WERI-Rb-1 (cell line): ENCODE results near the gene COBL.

Experiments used
- DNase-seq: peaks from one replicate; pipeline ENCODE4 v3.0.0-alpha.2; 2020
- H3K27ac ChIP-seq: fragments of 250-450 bp; sonication (Bioruptor Pico); 2 replicates; pipeline ENCODE4 v1.5.1; 2020; ENCODE audit warnings: mild to moderate bottlenecking, moderate library complexity
- H3K27me3 ChIP-seq: fragments of 250-450 bp; sonication (Bioruptor Pico); 2 replicates; pipeline ENCODE4 v1.5.1; 2021; ENCODE audit warnings: mild to moderate bottlenecking, low read depth, moderate library complexity; ENCODE audit not compliant: insufficient read depth, severe bottlenecking
- H3K36me3 ChIP-seq: fragments of 250-450 bp; sonication (Bioruptor Pico); 2 replicates; pipeline ENCODE4 v1.5.1; 2020; ENCODE audit warnings: mild to moderate bottlenecking, moderate library complexity
- H3K4me3 ChIP-seq: 2 replicates; pipeline ENCODE4 v1.5.1; 2011; ENCODE audit warnings: low read depth, mild to moderate bottlenecking, control low read depth, low read length
- H3K9me3 ChIP-seq: fragments of 250-450 bp; sonication (Bioruptor Pico); 2 replicates; pipeline ENCODE4 v1.5.1; 2021; ENCODE audit warnings: mild to moderate bottlenecking, moderate library complexity; ENCODE audit not compliant: severe bottlenecking
- TF ChIP-seq, protein P1 (sequence below): IDR thresholded peaks from 2 replicates; pipeline ENCODE4 v1.5.1; 2011; ENCODE audit warnings: low read depth, mild to moderate bottlenecking, control low read depth, inconsistent platforms, low read length

The COBL gene

DNA sequence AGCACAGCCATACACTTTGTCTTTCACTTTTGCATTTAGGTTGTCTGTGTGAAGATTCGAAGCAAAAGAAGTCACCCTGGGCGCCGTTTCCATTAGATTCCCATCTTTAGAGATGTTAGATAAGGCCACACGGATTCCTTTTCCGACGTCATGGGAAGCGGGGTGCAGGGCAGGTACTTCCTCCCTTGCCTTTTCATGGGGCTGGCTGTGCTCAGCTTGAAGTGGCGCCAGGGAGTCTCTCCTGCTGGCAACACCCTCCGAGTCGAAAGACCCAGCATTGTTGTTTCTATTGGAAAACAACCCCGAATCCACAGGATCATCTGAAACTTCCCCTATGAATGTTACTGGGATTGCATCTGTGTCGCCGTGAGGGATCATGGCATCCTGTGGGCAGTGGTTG is 287.5 kb downstream of the COBL start:
- Histone ChIP-seq H3K27ac (no peak overlapping the region), H3K4me3 (no peak overlapping the region), H3K9me3 (no peaks in the 10 kb centered on the region), H3K27me3 (no peaks in the 10 kb centered on the region), H3K36me3 (peaks cover 54% of the 10 kb centered on the region)
- TF ChIP-seq, protein P1, sequence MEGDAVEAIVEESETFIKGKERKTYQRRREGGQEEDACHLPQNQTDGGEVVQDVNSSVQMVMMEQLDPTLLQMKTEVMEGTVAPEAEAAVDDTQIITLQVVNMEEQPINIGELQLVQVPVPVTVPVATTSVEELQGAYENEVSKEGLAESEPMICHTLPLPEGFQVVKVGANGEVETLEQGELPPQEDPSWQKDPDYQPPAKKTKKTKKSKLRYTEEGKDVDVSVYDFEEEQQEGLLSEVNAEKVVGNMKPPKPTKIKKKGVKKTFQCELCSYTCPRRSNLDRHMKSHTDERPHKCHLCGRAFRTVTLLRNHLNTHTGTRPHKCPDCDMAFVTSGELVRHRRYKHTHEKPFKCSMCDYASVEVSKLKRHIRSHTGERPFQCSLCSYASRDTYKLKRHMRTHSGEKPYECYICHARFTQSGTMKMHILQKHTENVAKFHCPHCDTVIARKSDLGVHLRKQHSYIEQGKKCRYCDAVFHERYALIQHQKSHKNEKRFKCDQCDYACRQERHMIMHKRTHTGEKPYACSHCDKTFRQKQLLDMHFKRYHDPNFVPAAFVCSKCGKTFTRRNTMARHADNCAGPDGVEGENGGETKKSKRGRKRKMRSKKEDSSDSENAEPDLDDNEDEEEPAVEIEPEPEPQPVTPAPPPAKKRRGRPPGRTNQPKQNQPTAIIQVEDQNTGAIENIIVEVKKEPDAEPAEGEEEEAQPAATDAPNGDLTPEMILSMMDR = no peak
- DNase-seq = no peak

DNA sequence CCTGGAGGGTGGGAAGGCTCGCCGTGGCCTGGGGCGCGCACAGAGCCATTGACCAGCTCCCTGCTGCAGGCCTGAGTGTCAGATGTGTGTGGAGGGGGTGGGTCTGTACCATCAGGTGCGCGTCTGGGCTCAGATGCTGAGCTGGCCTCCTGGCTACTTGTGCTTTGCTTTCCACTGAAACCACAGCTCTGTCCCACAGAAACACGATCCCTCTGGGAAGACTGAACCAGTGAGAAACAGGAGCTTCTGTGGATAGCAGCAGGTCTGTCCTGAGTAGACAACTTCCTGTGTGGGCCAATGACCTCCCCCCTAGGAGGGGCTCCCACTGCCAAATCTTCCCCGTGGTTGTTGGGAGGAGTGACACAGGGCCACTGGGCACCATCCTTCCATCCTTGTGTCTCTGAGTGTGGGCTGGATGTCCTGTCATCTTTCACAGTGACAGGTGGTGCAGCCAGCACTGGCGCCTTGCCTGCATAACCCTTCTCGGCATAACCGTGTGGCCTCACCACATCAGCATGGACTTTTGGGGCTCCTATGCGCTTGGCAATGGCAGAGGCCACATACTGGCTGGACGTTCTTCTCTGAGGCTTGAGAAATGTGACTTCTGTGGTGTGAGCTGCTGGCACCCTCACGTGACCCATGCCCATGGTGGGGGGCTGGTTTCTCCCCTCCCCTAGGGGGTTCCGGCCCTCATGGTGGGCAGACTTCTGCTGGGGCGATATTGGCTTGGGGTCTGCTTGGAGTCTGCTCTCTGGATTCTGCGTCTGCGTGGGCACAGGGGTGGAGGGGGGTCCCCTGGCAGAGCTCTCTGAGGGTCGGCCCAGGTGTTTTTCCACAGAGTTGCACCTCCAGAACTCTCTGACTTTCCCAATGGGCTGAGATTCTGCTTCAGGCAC is 288.4 kb downstream of the COBL start:
- TF ChIP-seq, protein P1 = no peak
- Histone ChIP-seq H3K36me3 (peaks cover 54% of the 10 kb centered on the region), H3K4me3 (no peak overlapping the region), H3K27ac (no peak overlapping the region), H3K27me3 (no peaks in the 10 kb centered on the region), H3K9me3 (no peaks in the 10 kb centered on the region)
- no peak for DNase-seq

DNA sequence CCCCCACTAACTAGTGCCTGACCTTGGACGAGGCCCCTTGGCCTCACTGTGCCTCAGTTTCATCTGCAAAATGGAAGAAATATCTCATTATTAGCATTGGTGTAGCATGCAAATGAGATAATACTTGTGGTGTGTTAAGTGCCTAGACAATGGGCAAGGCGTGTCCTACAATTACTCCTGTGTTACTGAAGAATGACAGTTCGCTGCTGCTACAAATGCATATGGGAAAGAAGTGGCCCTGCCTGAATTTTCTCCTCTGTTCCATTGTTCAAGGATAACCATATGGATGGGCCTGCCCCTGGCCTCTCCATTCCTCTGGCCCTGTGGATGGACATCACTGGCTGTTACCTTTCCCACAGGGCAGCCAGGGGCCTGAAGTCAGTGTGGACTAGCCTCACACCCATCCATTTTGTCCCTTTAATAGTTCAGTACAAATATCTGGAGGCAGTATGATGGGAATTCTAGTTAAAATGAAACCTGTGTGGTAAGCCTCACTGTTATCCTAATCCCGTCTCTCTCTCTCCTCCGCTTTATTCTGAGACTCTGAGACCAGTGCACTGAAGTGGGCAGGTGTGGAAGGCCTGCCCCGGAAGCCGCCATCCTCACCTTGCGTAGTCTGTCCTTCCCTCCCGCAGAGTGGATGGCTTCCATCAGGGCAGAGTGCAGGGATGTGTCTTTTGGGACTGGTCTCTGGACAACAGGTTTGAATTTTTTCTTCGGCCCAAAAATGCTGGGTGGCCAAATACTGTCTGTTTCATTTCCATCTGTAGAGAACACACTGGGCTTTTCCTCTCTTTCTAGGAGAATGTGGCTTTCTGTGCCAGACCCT is 289.3 kb downstream of the COBL start:
- Histone ChIP-seq H3K36me3 (peaks cover 54% of the 10 kb centered on the region), H3K9me3 (no peaks in the 10 kb centered on the region), H3K4me3 (no peak overlapping the region), H3K27ac (no peak overlapping the region), H3K27me3 (no peaks in the 10 kb centered on the region)
- no peak for DNase-seq
- TF ChIP-seq, protein P1 = no peak

DNA sequence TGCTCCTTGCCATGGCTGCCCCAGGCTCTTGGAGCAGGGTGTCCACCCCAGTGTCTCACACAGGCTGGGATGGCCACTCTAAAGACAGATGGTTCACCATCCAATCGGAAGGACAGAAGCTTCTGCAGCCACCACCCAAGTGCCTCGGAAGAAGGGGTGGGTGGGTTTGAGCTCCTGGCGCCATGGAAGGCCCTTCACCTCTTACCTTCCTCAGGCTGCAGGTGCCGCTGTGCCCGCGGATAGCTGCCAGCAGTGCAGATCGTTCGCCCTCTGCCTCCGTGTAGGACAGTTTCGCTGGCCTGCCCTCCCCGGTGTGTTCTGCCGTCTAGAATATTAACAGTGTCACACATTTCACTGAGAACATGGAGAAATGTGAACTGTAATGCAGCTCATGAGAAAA is 290.3 kb downstream of the COBL start:
- peaks cover 54% of the 10 kb centered on the region for H3K36me3 ChIP-seq
- H3K9me3 ChIP-seq = no peaks in the 10 kb centered on the region
- no peak overlapping the region for H3K4me3 ChIP-seq
- DNase-seq = no peak
- no peak overlapping the region for H3K27ac ChIP-seq
- no peaks in the 10 kb centered on the region for H3K27me3 ChIP-seq
- TF ChIP-seq, protein P1 = no peak

DNA sequence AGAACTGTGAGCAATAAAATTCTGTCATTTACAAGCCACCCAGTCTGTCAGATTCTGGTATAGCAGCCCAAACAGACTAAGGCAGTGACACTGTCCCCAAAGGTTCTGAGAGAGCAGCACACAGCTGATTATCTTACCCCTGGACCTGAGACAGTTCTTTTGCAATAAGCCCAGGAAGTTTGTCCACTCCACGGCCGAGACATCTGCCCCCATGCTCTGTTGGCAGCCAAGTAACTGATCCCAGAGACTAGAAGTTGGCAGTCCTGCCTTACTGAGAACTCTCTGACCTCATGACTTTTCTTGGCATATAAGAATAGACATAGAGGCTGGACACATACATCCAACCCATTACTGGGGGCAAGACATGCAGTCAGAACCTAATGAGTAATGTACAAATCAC is 290.9 kb downstream of the COBL start:
- peaks cover 51% of the 10 kb centered on the region for H3K36me3 ChIP-seq
- TF ChIP-seq, protein P1 = no peak
- no peak overlapping the region for H3K27ac ChIP-seq
- no peaks in the 10 kb centered on the region for H3K27me3 ChIP-seq
- no peak for DNase-seq
- H3K9me3 ChIP-seq = no peaks in the 10 kb centered on the region
- no peak overlapping the region for H3K4me3 ChIP-seq
